Dedifferentiated amniotic fluid mesenchymal stem cell (primary cell): ENCODE data around the gene TREML4.
"Not testable (repeated sequence)": the region's sequence is repeated elsewhere in the genome, so short reads cannot be mapped to it uniquely, and the experiment has no call there.

ENCODE experiments used
- DNase-seq: peaks from one replicate; pipeline ENCODE4 v3.0.0-alpha.2; 2016; ENCODE audit errors: extremely low spot score

TREML4 gene

GRCh38 chr6:41204156-41204555 is 24.0 kb upstream of the TREML4 start:
- DNase-seq, result no peak

GRCh38 chr6:41208439-41209106 is 19.6 kb upstream of the TREML4 start:
- DNase-seq, result no peak

GRCh38 chr6:41209547-41210320 is 18.4 kb upstream of the TREML4 start:
- no peak for DNase-seq

- no peak for DNase-seq
These were observed 13.4 kb upstream of the TREML4 start for GRCh38 chr6:41214559-41215238.

GRCh38 chr6:41215777-41216176 is 12.4 kb upstream of the TREML4 start:
- DNase-seq, result no peak

- no peak for DNase-seq
These were observed 11.5 kb upstream of the TREML4 start for GRCh38 chr6:41216616-41217015.

- no peak for DNase-seq
These were observed 6.1 kb upstream of the TREML4 start for GRCh38 chr6:41222045-41222444.

- DNase-seq, result no peak
These were observed 5.6 kb upstream of the TREML4 start for GRCh38 chr6:41222513-41222912.

- no peak for DNase-seq
These were observed 3.3 kb upstream of the TREML4 start for GRCh38 chr6:41224800-41225199.

- no peak for DNase-seq
These were observed 1.4 kb upstream of the TREML4 start for GRCh38 chr6:41226752-41227151.

- no peak for DNase-seq
These were observed 467 bp downstream of the TREML4 start for GRCh38 chr6:41228616-41229015.

GRCh38 chr6:41229721-41230120 is 1.6 kb downstream of the TREML4 start:
- no peak for DNase-seq

GRCh38 chr6:41231246-41231645 is 3.1 kb downstream of the TREML4 start:
- no peak for DNase-seq

- DNase-seq, result no peak
These were observed 4.5 kb downstream of the TREML4 start for GRCh38 chr6:41232667-41233066.

GRCh38 chr6:41236276-41236675 is 8.1 kb downstream of the TREML4 start:
- DNase-seq, result no peak

- no peak for DNase-seq
These were observed 9.0 kb downstream of the TREML4 start for GRCh38 chr6:41237128-41237527.

- DNase-seq, result no peak
These were observed 11.5 kb downstream of the TREML4 start for GRCh38 chr6:41239467-41240159.

- DNase-seq, result not testable (repeated sequence)
These were observed 18.4 kb downstream of the TREML4 start for GRCh38 chr6:41246529-41246928.

GRCh38 chr6:41247288-41247865 is 19.2 kb downstream of the TREML4 start:
- DNase-seq, result no peak

- DNase-seq, result no peak
These were observed 19.9 kb downstream of the TREML4 start for GRCh38 chr6:41247882-41248705.
